Measurements from ENCODE around the gene KCNMA1.

The KCNMA1 gene

GRCh38 chr10:77319557-77319956 lies 318.1 kb downstream of the KCNMA1 start:
- H3K27me3 Mint-ChIP-seq, result peaks cover 7% of the 10 kb centered on the region
- H3K9me3 Mint-ChIP-seq, result peaks cover 4% of the 10 kb centered on the region
- no peaks in the 10 kb centered on the region for H3K36me3 Mint-ChIP-seq (ENCODE audit: low read depth)
- no peaks in the 10 kb centered on the region for H3K4me1 Mint-ChIP-seq (ENCODE audit: low read depth)
- no peak overlapping the region for H3K4me3 Mint-ChIP-seq
- no peak overlapping the region for H3K27ac Mint-ChIP-seq

GRCh38 chr10:77318739-77319138 lies 318.9 kb downstream of the KCNMA1 start:
- Mint-ChIP-seq H3K9me3 (peaks cover 4% of the 10 kb centered on the region), H3K27ac (no peak overlapping the region), H3K4me3 (no peak overlapping the region), H3K4me1 (ENCODE audit: low read depth) (no peaks in the 10 kb centered on the region), H3K27me3 (peaks cover 7% of the 10 kb centered on the region), H3K36me3 (ENCODE audit: low read depth) (no peaks in the 10 kb centered on the region)

GRCh38 chr10:77317221-77317620 lies 320.4 kb downstream of the KCNMA1 start:
- Mint-ChIP-seq H3K27me3 (peaks cover 7% of the 10 kb centered on the region), H3K9me3 (peaks cover 4% of the 10 kb centered on the region), H3K27ac (no peak overlapping the region), H3K36me3 (ENCODE audit: low read depth) (no peaks in the 10 kb centered on the region), H3K4me1 (ENCODE audit: low read depth) (no peaks in the 10 kb centered on the region), H3K4me3 (no peak overlapping the region)

- no peaks in the 10 kb centered on the region for H3K27me3 Mint-ChIP-seq
- H3K4me3 Mint-ChIP-seq, result no peak overlapping the region
- peaks cover 4% of the 10 kb centered on the region for H3K9me3 Mint-ChIP-seq
- no peaks in the 10 kb centered on the region for H3K36me3 Mint-ChIP-seq (ENCODE audit: low read depth)
- no peaks in the 10 kb centered on the region for H3K4me1 Mint-ChIP-seq (ENCODE audit: low read depth)
- H3K27ac Mint-ChIP-seq, result no peak overlapping the region
These were observed 322.0 kb downstream of the KCNMA1 start for GRCh38 chr10:77315496-77316129.

GRCh38 chr10:77313066-77313750 lies 324.4 kb downstream of the KCNMA1 start:
- Mint-ChIP-seq H3K9me3 (no peaks in the 10 kb centered on the region), H3K27ac (no peak overlapping the region), H3K27me3 (peaks cover 5% of the 10 kb centered on the region), H3K4me3 (no peak overlapping the region), H3K4me1 (ENCODE audit: low read depth) (no peaks in the 10 kb centered on the region), H3K36me3 (ENCODE audit: low read depth) (no peaks in the 10 kb centered on the region)

GRCh38 chr10:77311186-77311585 lies 326.4 kb downstream of the KCNMA1 start:
- H3K36me3 Mint-ChIP-seq (ENCODE audit: low read depth), result no peaks in the 10 kb centered on the region
- H3K27ac Mint-ChIP-seq, result no peak overlapping the region
- peaks cover 5% of the 10 kb centered on the region for H3K27me3 Mint-ChIP-seq
- no peaks in the 10 kb centered on the region for H3K4me1 Mint-ChIP-seq (ENCODE audit: low read depth)
- H3K9me3 Mint-ChIP-seq, result no peaks in the 10 kb centered on the region
- H3K4me3 Mint-ChIP-seq, result no peak overlapping the region

- H3K9me3 Mint-ChIP-seq, result no peaks in the 10 kb centered on the region
- H3K4me1 Mint-ChIP-seq (ENCODE audit: low read depth), result peaks cover 1% of the 10 kb centered on the region
- no peak overlapping the region for H3K4me3 Mint-ChIP-seq
- no peaks in the 10 kb centered on the region for H3K36me3 Mint-ChIP-seq (ENCODE audit: low read depth)
- no peak overlapping the region for H3K27ac Mint-ChIP-seq
- H3K27me3 Mint-ChIP-seq, result peaks cover 5% of the 10 kb centered on the region
These were observed 327.2 kb downstream of the KCNMA1 start for GRCh38 chr10:77310288-77310840.

- H3K27ac Mint-ChIP-seq, result no peak overlapping the region
These were observed 328.1 kb downstream of the KCNMA1 start for GRCh38 chr10:77309509-77309908.

GRCh38 chr10:77309092-77309491 lies 328.5 kb downstream of the KCNMA1 start:
- H3K27me3 Mint-ChIP-seq, result peaks cover 5% of the 10 kb centered on the region
- H3K4me3 Mint-ChIP-seq, result no peak overlapping the region
- no peak overlapping the region for H3K27ac Mint-ChIP-seq
- H3K9me3 Mint-ChIP-seq, result no peaks in the 10 kb centered on the region
- H3K36me3 Mint-ChIP-seq (ENCODE audit: low read depth), result no peaks in the 10 kb centered on the region
- peaks cover 6% of the 10 kb centered on the region for H3K4me1 Mint-ChIP-seq (ENCODE audit: low read depth)

More at GRCh38 chr10:77309509-77309908, 328.1 kb downstream of the KCNMA1 start:
- Mint-ChIP-seq H3K9me3 (no peaks in the 10 kb centered on the region), H3K27me3 (peaks cover 5% of the 10 kb centered on the region), H3K4me1 (ENCODE audit: low read depth) (peaks cover 6% of the 10 kb centered on the region), H3K36me3 (ENCODE audit: low read depth) (no peaks in the 10 kb centered on the region), H3K4me3 (no peak overlapping the region)

GRCh38 chr10:77308084-77308732 lies 329.4 kb downstream of the KCNMA1 start:
- no peak overlapping the region for H3K27ac Mint-ChIP-seq
- peaks cover 9% of the 10 kb centered on the region for H3K27me3 Mint-ChIP-seq
- H3K36me3 Mint-ChIP-seq (ENCODE audit: low read depth), result no peaks in the 10 kb centered on the region
- peaks cover 6% of the 10 kb centered on the region for H3K4me1 Mint-ChIP-seq (ENCODE audit: low read depth)
- no peak overlapping the region for H3K4me3 Mint-ChIP-seq
- H3K9me3 Mint-ChIP-seq, result peaks cover 4% of the 10 kb centered on the region

- peaks cover 9% of the 10 kb centered on the region for H3K27me3 Mint-ChIP-seq
- H3K27ac Mint-ChIP-seq, result no peak overlapping the region
- no peaks in the 10 kb centered on the region for H3K36me3 Mint-ChIP-seq (ENCODE audit: low read depth)
- H3K4me3 Mint-ChIP-seq, result no peak overlapping the region
- peaks cover 6% of the 10 kb centered on the region for H3K4me1 Mint-ChIP-seq (ENCODE audit: low read depth)
- peaks cover 8% of the 10 kb centered on the region for H3K9me3 Mint-ChIP-seq
These were observed 330.9 kb downstream of the KCNMA1 start for GRCh38 chr10:77306666-77307065.

GRCh38 chr10:77305650-77306632 lies 331.7 kb downstream of the KCNMA1 start:
- no peak overlapping the region for H3K4me3 Mint-ChIP-seq
- H3K9me3 Mint-ChIP-seq, result peaks cover 8% of the 10 kb centered on the region

GRCh38 chr10:77304192-77304591 lies 333.4 kb downstream of the KCNMA1 start:
- Mint-ChIP-seq H3K36me3 (ENCODE audit: low read depth) (no peaks in the 10 kb centered on the region), H3K27ac (no peak overlapping the region), H3K4me3 (no peak overlapping the region), H3K9me3 (peaks cover 8% of the 10 kb centered on the region), H3K27me3 (peaks cover 4% of the 10 kb centered on the region), H3K4me1 (ENCODE audit: low read depth) (peaks cover 6% of the 10 kb centered on the region)

More at GRCh38 chr10:77305650-77306632, 331.7 kb downstream of the KCNMA1 start:
- Mint-ChIP-seq H3K27ac (no peak overlapping the region), H3K36me3 (ENCODE audit: low read depth) (no peaks in the 10 kb centered on the region), H3K4me1 (ENCODE audit: low read depth) (peaks cover 6% of the 10 kb centered on the region), H3K27me3 (peaks cover 9% of the 10 kb centered on the region)

GRCh38 chr10:77301305-77301730 lies 336.3 kb downstream of the KCNMA1 start:
- Mint-ChIP-seq H3K4me3 (no peak overlapping the region), H3K27me3 (peaks cover 4% of the 10 kb centered on the region), H3K4me1 (ENCODE audit: low read depth) (peaks cover 6% of the 10 kb centered on the region), H3K9me3 (peaks cover 8% of the 10 kb centered on the region), H3K36me3 (ENCODE audit: low read depth) (no peaks in the 10 kb centered on the region), H3K27ac (no peak overlapping the region)
